BJ (cell line): ENCODE results near the gene CBL. TPM values are rescaled to one million over a fixed set of nuclear protein-coding genes. Genes with fewer than 3 reads are reported as not detected.

ENCODE experiments used
- CTCF ChIA-PET: fragments of 350-600 bp; formaldehyde crosslinking; extraction: SDS; loops from one replicate; lab custom pipeline; 2021; ENCODE audit warnings: antibody characterized with exemption, inconsistent platforms; lab: Yijun Ruan, JAX
- POLR2A ChIA-PET: fragments of 300-600 bp; sonication (Branson Sonifier 250); formaldehyde crosslinking; extraction: SDS; loops from one replicate; lab custom pipeline; 2021; ENCODE audit warnings: antibody characterized with exemption; lab: Charles Lee
- DNase-seq: peaks from one replicate; pipeline ENCODE4 v3.0.0-alpha.2; 2011; ENCODE audit warnings: low read depth
- H3K27me3 ChIP-seq: 2 replicates; pipeline ENCODE4 v1.6.0; 2011; ENCODE audit warnings: low read length; ENCODE audit not compliant: control insufficient read depth, insufficient read depth
- H3K36me3 ChIP-seq: 2 replicates; pipeline ENCODE4 v1.5.1; 2011; ENCODE audit warnings: low read length; ENCODE audit not compliant: control insufficient read depth, insufficient read depth
- H3K4me3 ChIP-seq: 2 replicates; pipeline ENCODE4 v1.5.1; 2011; ENCODE audit warnings: low read depth, mild to moderate bottlenecking, control low read depth, low read length
- CTCF ChIP-seq: IDR thresholded peaks from 2 replicates; pipeline ENCODE4 v1.5.1; 2011; ENCODE audit warnings: low read depth, mild to moderate bottlenecking, control low read depth, inconsistent platforms, low read length, moderate library complexity; ENCODE audit not compliant: insufficient read depth
- polyA plus RNA-seq: library from polyadenylated mRNA; depleted of rRNA; stranded (reverse); fragments of >200 nt; gene quantifications from 2 replicates; pipeline ENCODE4 v1.2.3, GENCODE V29; 2011

CBL gene
- polyA plus RNA-seq, 1 experiment = 9.3 TPM

- ChIA-PET CTCF (interaction anchor here (0.8 to 2.4 kb wide), 5 partner anchors 10 to 159 kb away, joined by 3 to 8 read pairs (median 4); no protein-coding TSS in a partner anchor), POLR2A (interaction anchor here (0.6 kb wide), 1 partner anchor 13 kb away, joined by 3 read pairs; no protein-coding TSS in a partner anchor)
- Histone ChIP-seq H3K36me3 (no peaks in the 10 kb centered on the region), H3K27me3 (peaks cover 2% of the 10 kb centered on the region), H3K4me3 (peak overlapping the region; percentile 48)
- no peak for DNase-seq
- no peak for TF ChIP-seq CTCF
Measured at GRCh38 chr11:119316016-119316728, 110.0 kb downstream of the CBL start.

- TF ChIP-seq CTCF = no peak
- Histone ChIP-seq H3K36me3 (no peaks in the 10 kb centered on the region), H3K4me3 (peak within 1 kb of the TSS; percentile 48), H3K27me3 (peaks cover 2% of the 10 kb centered on the region)
- ChIA-PET CTCF (interaction anchor here (0.8 to 2.4 kb wide), 5 partner anchors 10 to 158 kb away, joined by 3 to 8 read pairs (median 4); no protein-coding TSS in a partner anchor), POLR2A (interaction anchor here (0.6 kb wide), 1 partner anchor 13 kb away, joined by 3 read pairs; no protein-coding TSS in a partner anchor)
- DNase-seq = no peak
Measured at GRCh38 chr11:119316729-119317591, 110.8 kb downstream of the CBL start, which contains the start of gene MCAM. Gene MCAM (minus strand): TSS chr11:119317130. CDS start chr11:119317101, 29 bp downstream.

- POLR2A ChIA-PET = no interaction called here
- no peak overlapping the region for H3K4me3 ChIP-seq
- H3K36me3 ChIP-seq = no peaks in the 10 kb centered on the region
- no peak for DNase-seq
- TF ChIP-seq CTCF = no peak
- H3K27me3 ChIP-seq = peaks cover 2% of the 10 kb centered on the region
- CTCF ChIA-PET = interaction anchor here (0.9 to 2.4 kb wide), 4 partner anchors 20 to 173 kb away, joined by 3 to 8 read pairs (median 4); no protein-coding TSS in a partner anchor
Measured at GRCh38 chr11:119317592-119318239, 111.6 kb downstream of the CBL start.

GRCh38 chr11:119318240-119319135 lies 112.3 kb downstream of the CBL start:
- POLR2A ChIA-PET = no interaction called here
- no peak for TF ChIP-seq CTCF

More at GRCh38 chr11:119318240-119319135, 112.3 kb downstream of the CBL start:
- CTCF ChIA-PET = interaction anchor here (1.1 to 1.9 kb wide), 4 partner anchors 19 to 173 kb away, joined by 3 to 5 read pairs (median 4); no protein-coding TSS in a partner anchor
- H3K27me3 ChIP-seq = peaks cover 2% of the 10 kb centered on the region
- H3K4me3 ChIP-seq = no peak overlapping the region
- no peaks in the 10 kb centered on the region for H3K36me3 ChIP-seq
- DNase-seq = no peak
